Muscle of back (tissue), 13 donors: Measurements from ENCODE around the gene KNL1. TPM values are rescaled to one million over a fixed set of nuclear protein-coding genes. Genes with fewer than 3 reads are reported as not detected.

Experiments
- DNase-seq, 3 donors: peaks; one replicate each; pipeline versions ENCODE4 v3.0.0 to v3.0.0-alpha.2; 2013
- long read RNA-seq, 9 donors: transcript quantifications; one replicate each; lab custom pipeline, GENCODE V29; 2026
- polyA plus RNA-seq, 10 donors: library from polyadenylated mRNA; unstranded; fragments of 120-200 nt; gene quantifications; one replicate each; pipeline ENCODE4 v1.2.1, GENCODE V29; 2013; ENCODE audit not compliant: insufficient read length in 10 of 10

Gene KNL1, protein sequence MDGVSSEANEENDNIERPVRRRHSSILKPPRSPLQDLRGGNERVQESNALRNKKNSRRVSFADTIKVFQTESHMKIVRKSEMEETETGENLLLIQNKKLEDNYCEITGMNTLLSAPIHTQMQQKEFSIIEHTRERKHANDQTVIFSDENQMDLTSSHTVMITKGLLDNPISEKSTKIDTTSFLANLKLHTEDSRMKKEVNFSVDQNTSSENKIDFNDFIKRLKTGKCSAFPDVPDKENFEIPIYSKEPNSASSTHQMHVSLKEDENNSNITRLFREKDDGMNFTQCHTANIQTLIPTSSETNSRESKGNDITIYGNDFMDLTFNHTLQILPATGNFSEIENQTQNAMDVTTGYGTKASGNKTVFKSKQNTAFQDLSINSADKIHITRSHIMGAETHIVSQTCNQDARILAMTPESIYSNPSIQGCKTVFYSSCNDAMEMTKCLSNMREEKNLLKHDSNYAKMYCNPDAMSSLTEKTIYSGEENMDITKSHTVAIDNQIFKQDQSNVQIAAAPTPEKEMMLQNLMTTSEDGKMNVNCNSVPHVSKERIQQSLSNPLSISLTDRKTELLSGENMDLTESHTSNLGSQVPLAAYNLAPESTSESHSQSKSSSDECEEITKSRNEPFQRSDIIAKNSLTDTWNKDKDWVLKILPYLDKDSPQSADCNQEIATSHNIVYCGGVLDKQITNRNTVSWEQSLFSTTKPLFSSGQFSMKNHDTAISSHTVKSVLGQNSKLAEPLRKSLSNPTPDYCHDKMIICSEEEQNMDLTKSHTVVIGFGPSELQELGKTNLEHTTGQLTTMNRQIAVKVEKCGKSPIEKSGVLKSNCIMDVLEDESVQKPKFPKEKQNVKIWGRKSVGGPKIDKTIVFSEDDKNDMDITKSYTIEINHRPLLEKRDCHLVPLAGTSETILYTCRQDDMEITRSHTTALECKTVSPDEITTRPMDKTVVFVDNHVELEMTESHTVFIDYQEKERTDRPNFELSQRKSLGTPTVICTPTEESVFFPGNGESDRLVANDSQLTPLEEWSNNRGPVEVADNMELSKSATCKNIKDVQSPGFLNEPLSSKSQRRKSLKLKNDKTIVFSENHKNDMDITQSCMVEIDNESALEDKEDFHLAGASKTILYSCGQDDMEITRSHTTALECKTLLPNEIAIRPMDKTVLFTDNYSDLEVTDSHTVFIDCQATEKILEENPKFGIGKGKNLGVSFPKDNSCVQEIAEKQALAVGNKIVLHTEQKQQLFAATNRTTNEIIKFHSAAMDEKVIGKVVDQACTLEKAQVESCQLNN (N-terminal part only)
- 10 to 100 TPM in 7 of 10 donors, 1 to 10 TPM in 3; 6.8 to 16.6 (median 12.1) TPM for polyA plus RNA-seq
- long read RNA-seq, donor 1, full-length matches to known transcripts: 3 of 3 reads
- long read RNA-seq, donor 1, partial matches to known transcripts: 0 of 3 reads
- long read RNA-seq, donor 1, other reads (novel, unspliced or antisense): 0 of 3 reads
- long read RNA-seq, donor 2: 0 reads
- long read RNA-seq, donor 3: 0 reads
- long read RNA-seq, donor 4: 0 reads
- long read RNA-seq, donor 5, full-length matches to known transcripts: 3 of 12 reads
- long read RNA-seq, donor 5, partial matches to known transcripts: 0 of 12 reads
- long read RNA-seq, donor 5, other reads (novel, unspliced or antisense): 9 of 12 reads
- long read RNA-seq, donor 6, full-length matches to known transcripts: 2 of 2 reads
- long read RNA-seq, donor 6, partial matches to known transcripts: 0 of 2 reads
- long read RNA-seq, donor 6, other reads (novel, unspliced or antisense): 0 of 2 reads
- long read RNA-seq, donor 7, full-length matches to known transcripts: 2 of 2 reads
- long read RNA-seq, donor 7, partial matches to known transcripts: 0 of 2 reads
- long read RNA-seq, donor 7, other reads (novel, unspliced or antisense): 0 of 2 reads
- long read RNA-seq, donor 8: 0 reads
- long read RNA-seq, donor 9, full-length matches to known transcripts: 1 of 1 reads
- long read RNA-seq, donor 9, partial matches to known transcripts: 0 of 1 reads
- long read RNA-seq, donor 9, other reads (novel, unspliced or antisense): 0 of 1 reads

DNA sequence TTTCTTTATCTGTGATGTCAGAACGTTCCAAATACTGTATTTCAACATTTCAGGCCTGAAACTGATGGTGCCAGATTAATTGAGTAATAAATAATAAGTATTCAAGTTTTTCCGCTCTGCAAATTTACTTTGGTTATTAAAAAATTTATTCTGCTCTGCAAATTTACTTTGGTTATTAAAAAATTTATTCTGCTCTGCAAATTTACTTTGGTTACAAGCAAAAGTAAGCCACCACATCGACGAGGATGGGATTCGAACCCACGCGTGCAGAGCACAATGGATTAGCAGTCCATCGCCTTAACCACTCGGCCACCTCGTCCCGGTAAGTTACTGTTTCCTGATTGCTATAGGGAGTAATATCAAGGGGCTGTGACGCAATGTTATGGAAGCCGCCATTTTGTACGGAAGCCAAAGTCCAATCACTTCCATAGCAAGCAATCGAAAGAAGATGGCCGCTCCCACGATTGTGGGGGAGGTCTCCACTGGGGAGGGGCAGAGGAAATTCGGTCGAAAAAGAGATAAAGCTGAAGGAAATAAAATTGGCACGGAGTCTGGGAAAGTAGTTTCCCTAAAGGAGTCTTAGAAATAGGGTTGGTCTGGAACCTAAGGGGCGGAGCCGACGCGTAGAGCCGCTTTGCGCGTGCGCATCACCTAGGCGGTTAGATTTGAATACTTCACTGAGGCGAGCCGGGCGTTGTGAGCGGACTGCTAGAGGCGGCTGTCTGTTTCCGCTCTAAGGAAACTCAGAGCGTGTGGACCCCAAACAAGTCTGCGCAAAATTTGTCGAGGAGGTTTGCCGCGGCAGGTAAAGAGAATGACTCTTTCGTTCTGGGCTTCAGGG, at the start of gene KNL1:
TSS of gene KNL1 (plus strand) at position 662 of the 841 bp plus-strand sequence. CDS start 8,683 bp downstream, outside the sequence.
- peak; percentile 97 to 99 (median 97) for DNase-seq

- no peak for DNase-seq
These were observed 48.6 kb upstream of the KNL1 start for GRCh38 chr15:40545457-40545856.

DNA sequence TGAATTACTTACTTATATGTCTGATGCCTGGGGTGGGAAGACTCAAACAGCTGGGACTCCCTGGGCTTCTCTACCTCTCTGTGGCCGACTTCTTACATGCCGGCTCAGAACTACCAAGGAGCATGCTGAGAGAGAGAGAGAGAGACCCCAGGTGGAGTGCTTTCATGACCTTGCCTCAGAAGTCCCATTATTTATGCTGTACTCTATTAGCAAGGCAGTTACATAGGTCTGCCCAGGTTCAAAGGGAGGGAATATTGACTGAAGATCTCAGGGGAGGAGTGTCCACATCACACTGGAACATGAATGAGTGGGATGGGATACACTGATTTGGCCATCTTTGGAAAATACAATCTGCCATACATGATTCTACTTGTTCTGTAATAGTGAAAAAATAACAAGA, 45.4 kb upstream of the KNL1 start:
- no peak for DNase-seq

DNA sequence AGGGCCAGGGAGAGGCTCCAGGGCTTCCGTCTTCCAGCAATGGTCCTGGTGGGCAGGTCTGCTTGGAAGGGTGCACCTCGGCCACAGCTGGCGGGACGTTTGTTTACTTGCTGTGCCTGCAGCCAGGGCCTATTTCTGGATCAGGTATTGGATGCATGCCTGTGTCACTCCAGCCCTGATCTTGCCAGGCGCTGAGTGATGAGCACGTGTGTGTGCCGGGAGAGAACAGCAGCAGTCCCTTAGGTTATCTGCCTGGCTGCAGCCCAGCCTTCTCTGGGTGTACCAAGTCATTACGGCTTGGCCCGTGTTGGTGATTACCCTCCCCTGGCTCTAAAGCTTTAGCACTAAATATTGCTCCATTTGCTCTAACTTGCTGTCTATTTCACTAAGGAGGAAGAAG, 44.2 kb upstream of the KNL1 start:
- peak in 1 of 3 donors; percentile 30 for DNase-seq

- DNase-seq: no peak
These were observed 43.6 kb upstream of the KNL1 start for GRCh38 chr15:40550341-40551037.

DNA sequence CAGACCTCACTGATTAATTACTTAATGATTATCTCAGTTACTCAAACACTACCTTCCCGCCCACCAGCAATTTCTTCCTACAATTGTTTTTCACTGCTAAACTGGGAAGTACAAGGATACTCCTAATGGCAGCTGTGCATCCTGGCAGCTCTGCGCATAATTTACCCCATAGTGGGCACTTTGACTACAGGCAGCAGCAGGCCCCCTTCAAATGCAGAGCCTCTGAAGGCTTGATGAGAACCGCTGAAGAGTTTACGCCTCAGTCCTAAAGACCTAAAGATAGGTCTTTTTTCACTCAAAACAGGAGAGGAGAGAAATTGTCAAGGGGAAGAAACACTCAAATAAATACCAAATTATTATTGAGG, 39.9 kb upstream of the KNL1 start:
- DNase-seq: no peak

DNA sequence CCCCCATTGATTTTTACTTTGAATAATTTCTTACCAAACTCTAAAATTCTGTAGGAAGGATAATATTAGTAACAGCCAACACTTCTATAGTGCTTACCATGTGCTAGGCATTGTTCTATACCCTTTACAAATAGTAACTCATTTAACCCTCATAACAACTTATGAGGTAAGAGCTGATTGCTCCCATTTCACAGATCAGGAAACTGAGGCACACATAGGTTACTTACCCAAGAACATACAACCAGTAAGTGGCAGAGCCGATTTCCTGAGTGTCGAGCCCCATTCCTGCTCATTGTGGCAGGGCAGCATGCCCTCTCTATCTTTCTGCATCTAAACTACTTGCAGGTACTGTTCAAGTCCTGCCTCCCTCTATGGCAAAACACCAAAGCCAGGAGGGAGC, 38.2 kb upstream of the KNL1 start:
- DNase-seq: no peak

DNA sequence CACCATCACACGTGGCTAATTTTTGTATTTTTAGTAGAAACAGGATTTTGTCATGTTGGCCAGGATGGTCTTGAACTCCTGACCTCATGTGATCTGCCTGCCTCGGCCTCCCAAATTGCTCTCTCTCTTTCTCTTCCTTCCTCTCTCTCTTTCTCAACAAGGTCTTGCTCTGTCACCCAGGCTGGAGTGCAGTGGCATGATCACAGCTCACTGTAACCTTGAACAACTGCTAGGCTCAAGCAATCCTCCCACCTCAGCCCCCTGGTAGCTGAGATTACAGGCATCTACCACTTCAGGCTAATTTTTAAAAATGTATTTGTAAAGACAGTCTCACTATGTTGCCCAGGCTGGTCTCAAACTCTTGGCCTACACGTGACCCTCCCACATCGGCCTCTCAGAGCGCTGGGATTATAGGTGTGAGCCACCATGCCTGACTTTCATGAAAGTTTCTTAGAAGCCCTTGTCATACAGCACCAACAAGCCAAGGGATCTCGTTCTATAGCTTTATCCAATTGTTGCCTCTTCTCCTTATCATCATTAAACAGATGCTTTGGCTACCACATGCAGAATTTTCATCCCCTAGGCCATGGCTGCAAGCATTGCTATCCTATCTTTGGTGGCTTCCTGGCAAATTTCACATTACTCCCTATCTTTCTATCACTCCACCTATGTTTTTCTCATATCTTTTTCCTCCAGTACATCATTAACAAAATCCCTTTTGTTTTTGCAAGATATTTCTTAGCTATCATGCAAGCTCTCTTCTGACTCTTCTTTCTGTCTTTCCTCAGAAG, 34.9 kb upstream of the KNL1 start:
- DNase-seq: no peak

- DNase-seq: no peak
These were observed 31.4 kb upstream of the KNL1 start for GRCh38 chr15:40562691-40563090.

DNA sequence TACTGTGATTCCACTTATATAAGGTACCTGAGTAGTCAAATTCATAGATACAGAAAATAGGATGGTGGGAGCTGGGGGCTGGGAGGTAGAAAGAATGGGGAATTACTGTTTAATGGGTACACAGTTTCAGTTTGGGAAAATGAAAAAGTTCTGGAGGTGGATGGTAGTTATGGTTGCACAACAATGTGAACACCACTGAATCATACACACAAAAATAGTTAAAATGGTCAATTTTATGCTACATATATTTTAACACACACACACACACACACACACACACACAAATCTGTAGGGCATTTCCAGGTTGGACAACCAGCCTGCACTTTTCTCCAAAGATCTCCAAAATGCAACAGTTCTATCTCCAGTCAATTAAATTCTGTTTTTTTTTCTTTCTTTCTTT, 30.6 kb upstream of the KNL1 start:
- DNase-seq: no peak

DNA sequence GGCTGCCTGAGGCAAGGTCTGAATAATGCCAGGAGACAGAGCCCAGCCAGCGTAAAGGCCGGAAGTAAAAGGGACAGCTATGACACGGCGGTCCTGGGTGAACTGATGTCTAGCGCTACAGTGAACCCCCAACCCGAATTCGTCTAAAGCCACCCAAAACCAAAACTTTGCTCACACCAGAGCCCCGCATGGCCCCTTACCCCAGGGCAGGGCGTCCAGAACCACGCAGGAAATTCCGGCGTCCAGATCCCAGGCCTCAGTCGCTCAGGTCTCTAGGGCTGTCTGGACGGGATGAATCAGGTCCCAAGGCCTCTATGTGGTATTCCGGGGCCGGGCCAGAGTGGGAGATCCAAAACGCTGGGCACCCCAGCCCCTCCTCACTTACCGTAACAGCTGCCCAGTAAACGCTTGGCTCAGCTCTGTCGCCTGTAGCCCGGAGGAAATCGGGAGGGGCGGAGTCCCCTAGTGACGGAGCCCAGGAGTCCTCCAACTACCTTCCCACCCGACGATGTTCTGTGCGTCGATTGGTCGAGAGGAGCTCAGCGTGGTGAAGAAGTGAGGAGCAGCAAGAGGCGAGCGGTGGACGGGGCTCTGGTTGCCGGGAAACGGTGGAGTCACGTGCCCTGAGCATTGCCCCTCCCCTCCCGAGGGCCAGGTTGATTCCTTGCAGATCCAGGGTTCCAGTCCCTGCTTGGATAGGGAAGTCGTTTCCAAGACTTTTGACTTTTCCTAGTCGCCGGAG, 29.3 kb upstream of the KNL1 start, which contains the start of gene CCDC32:
TSS of gene CCDC32 (minus strand) at position 452 of the 742 bp plus-strand sequence. CDS start 2,027 bp downstream, outside the sequence.
- peak; percentile 98 to 99 (median 98) for DNase-seq

- DNase-seq: no peak
These were observed 28.5 kb upstream of the KNL1 start for GRCh38 chr15:40565333-40566238.

DNA sequence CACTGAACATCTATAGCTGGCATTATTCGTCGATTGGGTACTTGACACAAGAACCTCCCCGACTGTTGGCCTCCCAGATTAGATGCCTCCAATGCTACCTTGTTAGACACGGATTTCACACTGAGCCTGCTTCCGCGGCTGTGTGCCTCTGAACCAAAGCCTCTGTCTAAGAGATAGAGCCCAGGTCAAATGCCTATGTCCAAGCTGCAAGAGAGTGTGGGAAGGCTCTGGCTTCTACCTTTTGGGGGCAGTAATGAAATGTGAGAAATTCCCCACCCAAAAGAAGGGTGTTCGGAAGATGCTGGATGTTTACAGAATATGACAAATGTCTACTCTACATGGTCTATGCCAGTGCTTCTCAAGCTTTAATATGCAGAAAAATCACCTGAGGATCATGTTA, 26.9 kb upstream of the KNL1 start:
- no peak for DNase-seq

- peak; percentile 93 to 97 (median 94) for DNase-seq
These were observed 24.7 kb upstream of the KNL1 start, which contains the start of gene RPUSD2 for GRCh38 chr15:40569129-40569953. TSS of gene RPUSD2 (plus strand) at chr15:40569299. CDS start at chr15:40569338, 39 bp downstream.

- no peak for DNase-seq
These were observed 18.9 kb upstream of the KNL1 start for GRCh38 chr15:40575113-40575512.
